ENCODE data around the gene GAN.

Gene GAN

GRCh38 chr16:81314603-81315270, at the start of gene GAN:
Gene GAN, plus strand, starts transcription at chr16:81314962. Its CDS starts 152 bp downstream, at chr16:81315114.
- peak; percentile 97 for DNase-seq (ENCODE audit: low spot score)

- no peak for DNase-seq (ENCODE audit: low spot score)
Observed at GRCh38 chr16:81265052-81265451, 49.7 kb upstream of the GAN start.

- DNase-seq (ENCODE audit: low spot score): no peak
Observed at GRCh38 chr16:81265658-81266451, 48.9 kb upstream of the GAN start.

GRCh38 chr16:81266680-81267095, 48.1 kb upstream of the GAN start:
- DNase-seq (ENCODE audit: low spot score): no peak

- DNase-seq (ENCODE audit: low spot score): no peak
Observed at GRCh38 chr16:81268509-81268908, 46.3 kb upstream of the GAN start.

- DNase-seq (ENCODE audit: low spot score): no peak
Observed at GRCh38 chr16:81273223-81273950, 41.4 kb upstream of the GAN start.

GRCh38 chr16:81275064-81275532, 39.7 kb upstream of the GAN start:
- DNase-seq (ENCODE audit: low spot score): no peak

GRCh38 chr16:81275795-81276194, 39.0 kb upstream of the GAN start:
- no peak for DNase-seq (ENCODE audit: low spot score)

GRCh38 chr16:81276323-81276722, 38.4 kb upstream of the GAN start:
- DNase-seq (ENCODE audit: low spot score): no peak

GRCh38 chr16:81277541-81278080, 37.2 kb upstream of the GAN start:
- no peak for DNase-seq (ENCODE audit: low spot score)

GRCh38 chr16:81278526-81278925, 36.2 kb upstream of the GAN start:
- no peak for DNase-seq (ENCODE audit: low spot score)

GRCh38 chr16:81279392-81279791, 35.4 kb upstream of the GAN start:
- DNase-seq (ENCODE audit: low spot score): no peak

- DNase-seq (ENCODE audit: low spot score): no peak
Observed at GRCh38 chr16:81280393-81280792, 34.4 kb upstream of the GAN start.

GRCh38 chr16:81283044-81283443, 31.7 kb upstream of the GAN start:
- DNase-seq (ENCODE audit: low spot score): no peak

GRCh38 chr16:81284995-81285600, 29.7 kb upstream of the GAN start:
- DNase-seq (ENCODE audit: low spot score): no peak

GRCh38 chr16:81286190-81286589, 28.6 kb upstream of the GAN start:
- no peak for DNase-seq (ENCODE audit: low spot score)

GRCh38 chr16:81291117-81291516, 23.6 kb upstream of the GAN start:
- no peak for DNase-seq (ENCODE audit: low spot score)

- DNase-seq (ENCODE audit: low spot score): no peak
Observed at GRCh38 chr16:81292936-81293335, 21.8 kb upstream of the GAN start.

- DNase-seq (ENCODE audit: low spot score): no peak
Observed at GRCh38 chr16:81293909-81294802, 20.6 kb upstream of the GAN start.

- no peak for DNase-seq (ENCODE audit: low spot score)
Observed at GRCh38 chr16:81296631-81297030, 18.1 kb upstream of the GAN start.

- no peak for DNase-seq (ENCODE audit: low spot score)
Observed at GRCh38 chr16:81307770-81308169, 7.0 kb upstream of the GAN start.

Data from ecto neural progenitor cell (in vitro differentiated cells).